Thyroid gland (tissue), 4 donors: ENCODE measurements around the gene ADAMTS12.

ENCODE experiments used
- POLR2A ChIP-seq, 2 donors: fragments of 450-650 bp; IDR thresholded peaks; one replicate each; pipeline ENCODE4 v1.6.1; 2017; ENCODE audit warnings: antibody characterized with exemption in 2 of 2, mild to moderate bottlenecking in 2 of 2, moderate library complexity in 1 of 2
- TF ChIP-seq, protein P1 (sequence below), 6 experiments: fragments of 200-600 bp in 3 of 6; fragments of 450-650 bp in 3 of 6; sonication (generic) in 3 of 6; IDR thresholded peaks; one replicate each; pipeline ENCODE4 v1.5.1; 2016 to 2019; ENCODE audit warnings: antibody characterized with exemption in 6 of 6, mild to moderate bottlenecking in 2 of 6, inconsistent platforms in 1 of 6, moderate library complexity in 1 of 6

- TF ChIP-seq, protein P1, sequence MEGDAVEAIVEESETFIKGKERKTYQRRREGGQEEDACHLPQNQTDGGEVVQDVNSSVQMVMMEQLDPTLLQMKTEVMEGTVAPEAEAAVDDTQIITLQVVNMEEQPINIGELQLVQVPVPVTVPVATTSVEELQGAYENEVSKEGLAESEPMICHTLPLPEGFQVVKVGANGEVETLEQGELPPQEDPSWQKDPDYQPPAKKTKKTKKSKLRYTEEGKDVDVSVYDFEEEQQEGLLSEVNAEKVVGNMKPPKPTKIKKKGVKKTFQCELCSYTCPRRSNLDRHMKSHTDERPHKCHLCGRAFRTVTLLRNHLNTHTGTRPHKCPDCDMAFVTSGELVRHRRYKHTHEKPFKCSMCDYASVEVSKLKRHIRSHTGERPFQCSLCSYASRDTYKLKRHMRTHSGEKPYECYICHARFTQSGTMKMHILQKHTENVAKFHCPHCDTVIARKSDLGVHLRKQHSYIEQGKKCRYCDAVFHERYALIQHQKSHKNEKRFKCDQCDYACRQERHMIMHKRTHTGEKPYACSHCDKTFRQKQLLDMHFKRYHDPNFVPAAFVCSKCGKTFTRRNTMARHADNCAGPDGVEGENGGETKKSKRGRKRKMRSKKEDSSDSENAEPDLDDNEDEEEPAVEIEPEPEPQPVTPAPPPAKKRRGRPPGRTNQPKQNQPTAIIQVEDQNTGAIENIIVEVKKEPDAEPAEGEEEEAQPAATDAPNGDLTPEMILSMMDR (IDR thresholded peaks at IDR 0.05): no peak
- no peak for TF ChIP-seq POLR2A (IDR thresholded peaks at IDR 0.05)
Observed at GRCh38 chr5:33748754-33749153, 143.0 kb downstream of the ADAMTS12 start.
